Ishikawa (cell line): ENCODE data around the gene DIP2C.

Experiments used
- CEBPB ChIP-seq: IDR thresholded peaks from 2 replicates; pipeline ENCODE4 v1.6.1; 2012
- CREB1 ChIP-seq: IDR thresholded peaks from 2 replicates; pipeline ENCODE4 v1.6.1; 2012; ENCODE audit warnings: low read depth
- EGR1 ChIP-seq: IDR thresholded peaks from 2 replicates; pipeline ENCODE4 v1.6.1; 2012
- EP300 ChIP-seq: IDR thresholded peaks from 2 replicates; pipeline ENCODE4 v1.6.1; 2012; ENCODE audit warnings: borderline replicate concordance
- FOXM1 ChIP-seq: IDR thresholded peaks from 2 replicates; pipeline ENCODE4 v1.6.1; 2012; ENCODE audit warnings: low read depth, borderline replicate concordance
- NFIC ChIP-seq: IDR thresholded peaks from 2 replicates; pipeline ENCODE4 v1.6.1; 2012
- RAD21 ChIP-seq: IDR thresholded peaks from 2 replicates; pipeline ENCODE4 v1.6.1; 2012; ENCODE audit warnings: low read depth
- TAF1 ChIP-seq: IDR thresholded peaks from 2 replicates; pipeline ENCODE4 v1.6.1; 2012; ENCODE audit warnings: low read depth, mild to moderate bottlenecking
- TCF12 ChIP-seq: IDR thresholded peaks from 2 replicates; pipeline ENCODE4 v1.6.1; 2012; ENCODE audit warnings: low read depth
- TEAD4 ChIP-seq: IDR thresholded peaks from 2 replicates; pipeline ENCODE4 v1.6.1; 2012
- USF1 ChIP-seq: IDR thresholded peaks from 2 replicates; pipeline ENCODE4 v1.6.1; 2012
- YY1 ChIP-seq: IDR thresholded peaks from 2 replicates; pipeline ENCODE4 v1.6.1; 2012; ENCODE audit warnings: low read depth
- ZBTB7A ChIP-seq: IDR thresholded peaks from 2 replicates; pipeline ENCODE4 v1.6.1; 2012; ENCODE audit warnings: low read depth
- TF ChIP-seq, protein P1 (sequence below): IDR thresholded peaks from 2 replicates; pipeline ENCODE4 v1.6.1; 2012
- TF ChIP-seq, protein P2 (sequence below): IDR thresholded peaks from 2 replicates; pipeline ENCODE4 v1.6.1; 2012; ENCODE audit warnings: low read depth, mild to moderate bottlenecking

DIP2C gene

DNA sequence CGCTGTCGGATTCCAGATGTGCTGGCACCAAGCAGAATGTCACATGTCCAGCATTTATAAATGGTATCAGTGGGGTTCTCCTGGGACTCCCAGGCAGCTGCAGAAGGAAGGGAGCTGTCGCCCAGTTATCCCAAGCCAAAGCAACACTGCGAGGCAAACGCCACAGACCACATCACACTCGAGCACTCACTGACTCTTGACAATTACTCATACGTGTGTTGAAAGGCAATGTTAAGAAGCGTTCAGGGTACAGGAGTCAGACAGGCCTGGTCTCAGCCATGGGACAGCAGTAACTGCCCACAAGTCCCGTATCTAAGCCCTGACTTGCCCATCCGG is 113.4 kb downstream of the DIP2C start:
- TF ChIP-seq EP300 = no peak
- no peak for TF ChIP-seq TEAD4

DNA sequence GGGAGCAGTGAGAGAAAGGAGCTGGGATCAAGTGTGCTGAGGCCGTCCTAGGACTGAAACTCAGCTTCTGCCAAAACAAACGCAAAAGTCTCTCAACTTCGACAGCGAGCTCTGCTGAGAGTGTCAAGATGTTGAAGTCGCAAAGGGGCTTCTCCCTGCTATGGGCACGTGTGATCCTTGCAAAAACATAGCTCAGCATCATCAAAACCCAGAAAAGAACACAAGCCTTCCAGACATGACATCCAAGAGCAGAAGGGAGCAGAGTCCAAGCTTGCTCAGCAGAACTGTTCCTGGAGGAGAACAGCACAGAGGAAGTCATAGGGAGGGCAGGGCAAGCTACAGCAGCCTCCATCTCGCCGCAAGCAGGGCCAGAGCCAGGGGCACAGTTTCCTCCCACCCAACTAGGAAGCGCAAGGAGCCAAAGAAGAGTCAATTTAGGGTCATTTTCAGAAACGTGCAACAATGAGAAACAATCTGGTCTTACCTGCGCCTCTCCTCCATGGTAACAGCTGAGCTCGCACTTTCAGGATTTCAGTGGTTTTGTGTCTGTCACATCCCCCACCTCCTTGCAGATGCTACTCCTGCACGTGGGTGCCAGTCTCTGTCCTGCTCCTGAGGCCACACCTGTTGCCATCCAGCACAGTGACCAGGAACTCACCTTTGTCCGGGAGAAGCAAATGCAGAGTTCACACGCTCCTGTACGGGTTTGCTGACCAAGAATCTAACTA is 113.9 kb downstream of the DIP2C start:
- TF ChIP-seq RAD21 (no peak), TAF1 (no peak), TEAD4 (no peak), EGR1 (no peak)

DNA sequence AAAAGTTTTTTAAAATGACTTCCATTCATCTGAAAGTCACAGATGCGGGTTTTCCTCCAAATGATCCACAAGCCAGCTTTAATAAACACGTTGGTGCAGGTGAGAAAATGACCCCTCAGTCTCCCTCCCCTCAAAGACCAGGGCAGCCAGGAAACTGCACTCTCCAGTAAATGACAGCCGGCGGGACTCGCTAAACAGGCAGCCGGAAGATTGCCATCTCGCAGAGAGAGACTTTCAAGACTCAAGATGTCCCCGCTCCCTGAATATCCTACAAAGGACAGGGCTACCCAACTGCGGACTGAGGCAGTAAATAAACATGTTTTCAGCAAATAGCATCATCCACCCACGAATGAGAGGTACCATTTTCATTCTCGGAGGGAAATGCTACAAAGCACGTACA is 116.8 kb downstream of the DIP2C start:
- TF ChIP-seq USF1 = no peak
- TF ChIP-seq, protein P1, sequence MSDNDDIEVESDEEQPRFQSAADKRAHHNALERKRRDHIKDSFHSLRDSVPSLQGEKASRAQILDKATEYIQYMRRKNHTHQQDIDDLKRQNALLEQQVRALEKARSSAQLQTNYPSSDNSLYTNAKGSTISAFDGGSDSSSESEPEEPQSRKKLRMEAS = no peak
- no peak for TF ChIP-seq TCF12
- TF ChIP-seq, protein P2, sequence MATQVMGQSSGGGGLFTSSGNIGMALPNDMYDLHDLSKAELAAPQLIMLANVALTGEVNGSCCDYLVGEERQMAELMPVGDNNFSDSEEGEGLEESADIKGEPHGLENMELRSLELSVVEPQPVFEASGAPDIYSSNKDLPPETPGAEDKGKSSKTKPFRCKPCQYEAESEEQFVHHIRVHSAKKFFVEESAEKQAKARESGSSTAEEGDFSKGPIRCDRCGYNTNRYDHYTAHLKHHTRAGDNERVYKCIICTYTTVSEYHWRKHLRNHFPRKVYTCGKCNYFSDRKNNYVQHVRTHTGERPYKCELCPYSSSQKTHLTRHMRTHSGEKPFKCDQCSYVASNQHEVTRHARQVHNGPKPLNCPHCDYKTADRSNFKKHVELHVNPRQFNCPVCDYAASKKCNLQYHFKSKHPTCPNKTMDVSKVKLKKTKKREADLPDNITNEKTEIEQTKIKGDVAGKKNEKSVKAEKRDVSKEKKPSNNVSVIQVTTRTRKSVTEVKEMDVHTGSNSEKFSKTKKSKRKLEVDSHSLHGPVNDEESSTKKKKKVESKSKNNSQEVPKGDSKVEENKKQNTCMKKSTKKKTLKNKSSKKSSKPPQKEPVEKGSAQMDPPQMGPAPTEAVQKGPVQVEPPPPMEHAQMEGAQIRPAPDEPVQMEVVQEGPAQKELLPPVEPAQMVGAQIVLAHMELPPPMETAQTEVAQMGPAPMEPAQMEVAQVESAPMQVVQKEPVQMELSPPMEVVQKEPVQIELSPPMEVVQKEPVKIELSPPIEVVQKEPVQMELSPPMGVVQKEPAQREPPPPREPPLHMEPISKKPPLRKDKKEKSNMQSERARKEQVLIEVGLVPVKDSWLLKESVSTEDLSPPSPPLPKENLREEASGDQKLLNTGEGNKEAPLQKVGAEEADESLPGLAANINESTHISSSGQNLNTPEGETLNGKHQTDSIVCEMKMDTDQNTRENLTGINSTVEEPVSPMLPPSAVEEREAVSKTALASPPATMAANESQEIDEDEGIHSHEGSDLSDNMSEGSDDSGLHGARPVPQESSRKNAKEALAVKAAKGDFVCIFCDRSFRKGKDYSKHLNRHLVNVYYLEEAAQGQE = no peak
- no peak for TF ChIP-seq CEBPB
- TF ChIP-seq NFIC = no peak
- no peak for TF ChIP-seq CREB1
- TF ChIP-seq TEAD4 = no peak

GRCh38 chr10:571688-572451 is 117.6 kb downstream of the DIP2C start:
- TF ChIP-seq, protein P1 = no peak
- TF ChIP-seq, protein P2 = no peak
- TF ChIP-seq ZBTB7A = no peak
- no peak for TF ChIP-seq USF1
- no peak for TF ChIP-seq TAF1
- TF ChIP-seq EGR1 = no peak
- no peak for TF ChIP-seq TEAD4
- no peak for TF ChIP-seq CEBPB
- no peak for TF ChIP-seq FOXM1
- TF ChIP-seq EP300 = no peak
- TF ChIP-seq NFIC = no peak

- TF ChIP-seq ZBTB7A (no peak), USF1 (no peak)
Observed at GRCh38 chr10:571166-571565, 118.3 kb downstream of the DIP2C start.

DNA sequence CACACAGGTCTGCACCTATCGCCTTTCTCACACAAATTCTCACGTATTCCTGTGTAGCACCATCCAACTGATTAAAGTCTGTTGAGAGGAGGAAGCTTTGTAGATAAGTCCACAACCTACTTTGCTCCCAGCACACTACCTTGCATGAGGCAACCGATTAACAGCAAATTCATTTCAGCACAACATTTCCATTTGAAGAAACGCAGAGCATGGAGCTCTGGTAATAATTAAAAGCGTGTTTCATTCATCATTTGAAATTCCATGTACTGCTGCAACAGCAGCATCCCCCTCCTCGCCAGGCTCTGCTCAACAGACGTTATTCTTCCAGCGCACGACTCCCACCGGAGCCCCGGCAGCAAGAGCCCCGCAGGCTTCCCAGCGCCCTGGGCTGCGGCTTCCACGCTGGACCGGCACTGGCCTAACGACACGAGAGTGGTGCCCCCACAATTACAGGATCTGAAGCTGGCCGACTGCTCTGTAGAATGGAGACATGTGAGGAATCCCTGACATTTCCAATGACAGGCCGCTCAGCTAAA is 118.8 kb downstream of the DIP2C start:
- TF ChIP-seq, protein P2 = no peak
- TF ChIP-seq TAF1 (no peak), CEBPB (no peak), FOXM1 (no peak), TCF12 (no peak), EP300 (no peak), YY1 (no peak), EGR1 (no peak), USF1 (no peak), ZBTB7A (no peak)
- TF ChIP-seq, protein P1 = no peak
